H9 (cell line): ENCODE data around the gene FADS3. TPM values are rescaled to one million over a fixed set of nuclear protein-coding genes. Genes with fewer than 3 reads are reported as not detected.

Experiments
- DNase-seq: peaks from one replicate; pipeline ENCODE4 v3.0.0-alpha.2; 2017
- H2AFZ ChIP-seq: one replicate; pipeline ENCODE4 v1.6.1; 2013; ENCODE audit warnings: mild to moderate bottlenecking, low read length, control low read depth, moderate library complexity
- H2AK5ac ChIP-seq: 2 replicates; pipeline ENCODE4 v1.6.1; 2013; ENCODE audit warnings: low read length, control low read depth, mixed read lengths; ENCODE audit not compliant: insufficient read length
- H2BK120ac ChIP-seq: one replicate; pipeline ENCODE4 v1.6.1; 2013; ENCODE audit warnings: low read depth, mild to moderate bottlenecking, low read length, control low read depth, inconsistent platforms; ENCODE audit not compliant: poor library complexity, severe bottlenecking
- H2BK12ac ChIP-seq: 2 replicates; pipeline ENCODE4 v1.6.1; 2013; ENCODE audit warnings: low read length, control low read depth, mixed read lengths, low read depth; ENCODE audit not compliant: insufficient read length
- H2BK15ac ChIP-seq: 2 replicates; pipeline ENCODE4 v1.6.1; 2013; ENCODE audit warnings: low read depth, low read length, control low read depth
- H2BK20ac ChIP-seq: one replicate; pipeline ENCODE4 v1.6.1; 2013; ENCODE audit warnings: low read depth, mild to moderate bottlenecking, low read length, control low read depth, inconsistent platforms; ENCODE audit not compliant: poor library complexity, severe bottlenecking
- H2BK5ac ChIP-seq: 2 replicates; pipeline ENCODE4 v1.6.1; 2013; ENCODE audit warnings: low read length, control low read depth, mixed read lengths; ENCODE audit not compliant: insufficient read length
- H3K14ac ChIP-seq: 2 replicates; pipeline ENCODE4 v1.6.1; 2013; ENCODE audit warnings: low read length, control low read depth; ENCODE audit not compliant: insufficient read depth
- H3K18ac ChIP-seq: 2 replicates; pipeline ENCODE4 v1.6.1; 2013; ENCODE audit warnings: low read depth, mild to moderate bottlenecking, mixed read lengths, low read length, control low read depth; ENCODE audit not compliant: insufficient read length
- H3K23ac ChIP-seq: 2 replicates; pipeline ENCODE4 v1.6.1; 2013; ENCODE audit warnings: low read length, control low read depth, mixed read lengths, low read depth; ENCODE audit not compliant: insufficient read length
- H3K23me2 ChIP-seq: 2 replicates; pipeline ENCODE4 v1.6.1; 2013; ENCODE audit warnings: low read depth, mild to moderate bottlenecking, mixed read lengths, low read length, control low read depth; ENCODE audit not compliant: insufficient read length, poor library complexity, severe bottlenecking
- H3K27ac ChIP-seq: 2 replicates; pipeline ENCODE4 v1.5.1; 2013; ENCODE audit warnings: low read length, control low read depth, mixed read lengths, low read depth; ENCODE audit not compliant: insufficient read length
- H3K27me3 ChIP-seq: 2 replicates; pipeline ENCODE4 v1.6.1; 2013; ENCODE audit warnings: low read length, control low read depth, inconsistent platforms; ENCODE audit not compliant: insufficient read depth
- H3K4ac ChIP-seq: 2 replicates; pipeline ENCODE4 v1.6.1; 2013; ENCODE audit warnings: low read depth, mild to moderate bottlenecking, control low read depth, inconsistent platforms, low read length, moderate library complexity
- H3K4me1 ChIP-seq: 2 replicates; pipeline ENCODE4 v1.6.1; 2013; ENCODE audit warnings: low read length, control low read depth, inconsistent platforms; ENCODE audit not compliant: insufficient read depth
- H3K4me2 ChIP-seq: 2 replicates; pipeline ENCODE4 v1.6.1; 2013; ENCODE audit warnings: low read length, control low read depth, mixed read lengths; ENCODE audit not compliant: insufficient read length, insufficient read depth
- H3K56ac ChIP-seq: 2 replicates; pipeline ENCODE4 v1.6.1; 2013; ENCODE audit warnings: low read depth, mild to moderate bottlenecking, mixed read lengths, low read length, control low read depth; ENCODE audit not compliant: insufficient read length
- H3K79me1 ChIP-seq: 2 replicates; pipeline ENCODE4 v1.6.1; 2013; ENCODE audit warnings: low read depth, mild to moderate bottlenecking, moderate library complexity, low read length, control low read depth, inconsistent platforms; ENCODE audit not compliant: insufficient read depth, poor library complexity, severe bottlenecking
- H3K79me2 ChIP-seq: 2 replicates; pipeline ENCODE4 v1.6.1; 2013; ENCODE audit warnings: low read length, control low read depth, inconsistent platforms; ENCODE audit not compliant: insufficient read depth
- H3K9ac ChIP-seq: 2 replicates; pipeline ENCODE4 v1.6.1; 2013; ENCODE audit warnings: low read length, control low read depth, mixed read lengths; ENCODE audit not compliant: insufficient read length; ENCODE audit errors: extremely low read depth
- H3K9me3 ChIP-seq: one replicate; pipeline ENCODE4 v1.6.1; 2013; ENCODE audit warnings: low read depth, low read length, inconsistent platforms; ENCODE audit not compliant: control insufficient read depth
- H3T11ph ChIP-seq: one replicate; pipeline ENCODE4 v1.6.1; 2013; ENCODE audit warnings: mild to moderate bottlenecking, low read length, control low read depth, inconsistent platforms
- H4K20me1 ChIP-seq: one replicate; pipeline ENCODE4 v1.6.1; 2013; ENCODE audit not compliant: control insufficient read depth, insufficient read length, insufficient read depth
- H4K5ac ChIP-seq: 2 replicates; pipeline ENCODE4 v1.6.1; 2013; ENCODE audit warnings: low read depth, mild to moderate bottlenecking, mixed read lengths, low read length, control low read depth; ENCODE audit not compliant: insufficient read length
- H4K8ac ChIP-seq: replicated peaks from 2 replicates; pipeline ENCODE4 v1.6.1; 2013; ENCODE audit warnings: low read length, control low read depth, mixed read lengths, low read depth; ENCODE audit not compliant: insufficient read length
- H4K91ac ChIP-seq: 2 replicates; pipeline ENCODE4 v1.6.1; 2013; ENCODE audit warnings: low read depth, mild to moderate bottlenecking, moderate library complexity, mixed read lengths, low read length, control low read depth; ENCODE audit not compliant: insufficient read length
- H3K27ac Mint-ChIP-seq, 3 experiments: 2 replicates in 2 of 3; 3 replicates in 1 of 3; pipeline ENCODE4 v1.8.0; 2020 to 2021; ENCODE audit warnings: mixed read lengths in 3 of 3, mild to moderate bottlenecking in 1 of 3, moderate library complexity in 1 of 3
- H3K27me3 Mint-ChIP-seq: 2 replicates; pipeline ENCODE4 v1.8.0; 2021; ENCODE audit warnings: low read depth, mild to moderate bottlenecking, moderate library complexity, mixed read lengths
- H3K36me3 Mint-ChIP-seq, 3 experiments: 2 replicates in 2 of 3; 3 replicates in 1 of 3; pipeline ENCODE4 v1.8.0; 2020 to 2021; ENCODE audit warnings: low read depth in 3 of 3, mixed read lengths in 3 of 3; ENCODE audit not compliant: insufficient read depth in 1 of 3
- H3K4me1 Mint-ChIP-seq, 2 experiments: 2 replicates each; pipeline ENCODE4 v1.8.0; 2020; ENCODE audit warnings: mixed read lengths in 2 of 2
- H3K4me3 Mint-ChIP-seq, 2 experiments: 2 replicates in 1 of 2; 3 replicates in 1 of 2; pipeline ENCODE4 v1.8.0; 2020 to 2021; ENCODE audit warnings: mild to moderate bottlenecking in 2 of 2, mixed read lengths in 2 of 2, moderate library complexity in 1 of 2
- H3K9me3 Mint-ChIP-seq, 2 experiments: 2 replicates in 1 of 2; 3 replicates in 1 of 2; pipeline ENCODE4 v1.8.0; 2020; ENCODE audit warnings: mild to moderate bottlenecking in 2 of 2, mixed read lengths in 2 of 2, moderate library complexity in 1 of 2
- WGBS: extraction: QIAGEN DNeasy Blood & Tissue Kit; methylation state at CpG from one replicate; pipeline ENCODE4 v1.1.7; 2013; ENCODE audit warnings: missing lambda C conversion rate, low lambda C conversion rate, mixed read lengths; ENCODE audit not compliant: insufficient read length; ENCODE audit errors: extremely low coverage; 5-methylcytosine and 5-hydroxymethylcytosine counted together
- total RNA-seq: library from RNA; stranded (reverse); gene quantifications from 2 replicates; pipeline ENCODE4 v1.2.1, GENCODE V29; 2021
- TF ChIP-seq, protein P1 (sequence below): fragments of 200-600 bp; sonication (generic); conservative IDR thresholded peaks from 3 replicates; pipeline ENCODE4 v1.8.0; 2021; ENCODE audit warnings: antibody characterized with exemption, mild to moderate bottlenecking

The FADS3 gene
- total RNA-seq, 1 experiment from 2014 or later = 34.9 TPM

DNA sequence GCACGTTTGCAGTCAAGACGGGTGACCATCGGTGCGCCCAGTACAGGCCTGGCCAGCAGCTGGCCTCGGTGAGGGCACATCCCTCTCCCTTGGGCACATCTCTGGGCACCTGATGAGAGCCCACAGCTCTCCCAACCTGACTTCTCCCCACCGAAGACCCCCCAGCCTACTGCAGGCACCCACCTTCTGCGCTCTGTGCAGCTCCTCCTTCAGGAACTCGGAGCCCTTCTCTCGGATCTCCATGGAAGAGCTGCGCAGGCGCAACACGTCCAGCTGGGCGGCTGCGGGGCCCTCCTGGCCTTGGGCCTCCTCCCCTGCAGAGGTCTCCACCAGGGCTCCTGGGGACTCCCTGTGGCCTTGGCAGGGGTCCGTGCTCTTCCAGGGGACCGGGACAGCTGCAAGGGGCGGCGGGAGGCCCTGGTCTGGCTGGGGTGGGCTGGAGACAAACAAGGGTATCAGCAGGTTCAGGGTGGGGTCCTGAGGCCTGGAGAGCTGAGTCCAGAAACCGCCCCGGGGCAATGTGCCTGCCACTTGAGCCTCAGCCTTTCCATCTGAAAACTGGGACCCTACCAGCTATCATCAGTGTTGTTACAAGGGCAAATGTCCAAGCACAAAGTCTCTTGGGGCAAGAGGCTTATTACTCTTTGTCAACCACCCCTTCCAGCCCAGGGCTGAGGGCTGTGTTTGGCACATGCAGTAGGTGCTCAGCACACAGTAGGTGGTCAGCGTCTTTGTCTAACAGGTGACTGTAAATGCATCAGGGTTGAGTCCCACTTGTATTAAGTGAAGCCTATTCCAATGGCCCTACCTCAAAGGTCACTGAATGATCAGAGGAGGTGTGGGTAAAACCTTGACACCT is 16.8 kb upstream of the FADS3 start:
- no peak for DNase-seq
- Mint-ChIP-seq H3K36me3 (no peaks in the 10 kb centered on the region), H3K27ac (peak overlapping the region in 2 of 3 experiments; percentile 67 to 94; a peak in 4 of 7 replicates), H3K27me3 (peaks cover 6% of the 10 kb centered on the region), H3K4me1 (peaks cover 12 to 38% of the 10 kb centered on the region in 2 experiments), H3K9me3 (no peaks in the 10 kb centered on the region), H3K4me3 (no peak overlapping the region)
- Histone ChIP-seq H3K4me1 (no peaks in the 10 kb centered on the region; the same call in 1 of the 2 replicates), H3K18ac (no peak overlapping the region), H4K91ac (no peak overlapping the region), H3K9me3 (no peaks in the 10 kb centered on the region), H3K79me1 (no peaks in the 10 kb centered on the region), H3K79me2 (no peaks in the 10 kb centered on the region), H4K8ac (no peak overlapping the region), H2BK15ac (no peak overlapping the region), H3K14ac (no peak overlapping the region), H2BK120ac (no peak overlapping the region), H4K20me1 (no peaks in the 10 kb centered on the region), H2BK5ac (no peak overlapping the region), H3K27me3 (no peaks in the 10 kb centered on the region), H3K9ac (no peak overlapping the region), H3K56ac (no peak overlapping the region), H3K23ac (no peak overlapping the region), H2BK20ac (no peak overlapping the region), H3K4ac (no peak overlapping the region), H2AK5ac (no peak overlapping the region), H3K23me2 (no peaks in the 10 kb centered on the region), H3T11ph (no peak overlapping the region), H2AFZ (no peak overlapping the region), H2BK12ac (no peak overlapping the region), H3K27ac (no peak overlapping the region), H3K4me2 (no peak overlapping the region), H4K5ac (no peak overlapping the region)
- no CpG with 5 or more reads among the region's 21 CpGs for WGBS
- TF ChIP-seq, protein P1, sequence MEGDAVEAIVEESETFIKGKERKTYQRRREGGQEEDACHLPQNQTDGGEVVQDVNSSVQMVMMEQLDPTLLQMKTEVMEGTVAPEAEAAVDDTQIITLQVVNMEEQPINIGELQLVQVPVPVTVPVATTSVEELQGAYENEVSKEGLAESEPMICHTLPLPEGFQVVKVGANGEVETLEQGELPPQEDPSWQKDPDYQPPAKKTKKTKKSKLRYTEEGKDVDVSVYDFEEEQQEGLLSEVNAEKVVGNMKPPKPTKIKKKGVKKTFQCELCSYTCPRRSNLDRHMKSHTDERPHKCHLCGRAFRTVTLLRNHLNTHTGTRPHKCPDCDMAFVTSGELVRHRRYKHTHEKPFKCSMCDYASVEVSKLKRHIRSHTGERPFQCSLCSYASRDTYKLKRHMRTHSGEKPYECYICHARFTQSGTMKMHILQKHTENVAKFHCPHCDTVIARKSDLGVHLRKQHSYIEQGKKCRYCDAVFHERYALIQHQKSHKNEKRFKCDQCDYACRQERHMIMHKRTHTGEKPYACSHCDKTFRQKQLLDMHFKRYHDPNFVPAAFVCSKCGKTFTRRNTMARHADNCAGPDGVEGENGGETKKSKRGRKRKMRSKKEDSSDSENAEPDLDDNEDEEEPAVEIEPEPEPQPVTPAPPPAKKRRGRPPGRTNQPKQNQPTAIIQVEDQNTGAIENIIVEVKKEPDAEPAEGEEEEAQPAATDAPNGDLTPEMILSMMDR = no peak
